Islet precursor cell (in vitro differentiated cells): ENCODE measurements around the gene FOXL1.
"Not testable (repeated sequence)": the region's sequence is repeated elsewhere in the genome, so short reads cannot be mapped to it uniquely, and the experiment has no call there.

Source experiments
- DNase-seq: peaks from one replicate; pipeline ENCODE4 v3.0.0-alpha.2; 2018

Gene FOXL1

DNA sequence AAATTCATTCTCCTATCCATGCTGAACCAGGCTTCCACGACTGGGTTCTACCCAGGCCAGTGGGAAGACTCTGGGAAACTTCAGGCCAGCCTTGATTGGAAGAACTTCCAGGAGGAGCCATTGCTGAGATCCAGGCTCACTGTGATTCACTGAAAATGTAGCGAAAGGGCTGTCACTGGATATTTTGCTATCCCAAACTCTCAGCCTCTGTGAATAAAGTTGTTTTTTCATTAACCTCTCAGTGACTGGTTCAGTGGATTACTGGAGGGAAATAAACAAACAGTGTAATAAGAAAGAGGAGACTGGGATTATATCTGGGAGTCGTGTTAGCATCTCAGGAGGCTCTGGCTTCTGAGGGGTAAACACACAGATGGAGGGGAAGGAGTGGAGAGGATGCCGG lies 3.1 kb downstream of the FOXL1 start:
- no peak for DNase-seq

DNA sequence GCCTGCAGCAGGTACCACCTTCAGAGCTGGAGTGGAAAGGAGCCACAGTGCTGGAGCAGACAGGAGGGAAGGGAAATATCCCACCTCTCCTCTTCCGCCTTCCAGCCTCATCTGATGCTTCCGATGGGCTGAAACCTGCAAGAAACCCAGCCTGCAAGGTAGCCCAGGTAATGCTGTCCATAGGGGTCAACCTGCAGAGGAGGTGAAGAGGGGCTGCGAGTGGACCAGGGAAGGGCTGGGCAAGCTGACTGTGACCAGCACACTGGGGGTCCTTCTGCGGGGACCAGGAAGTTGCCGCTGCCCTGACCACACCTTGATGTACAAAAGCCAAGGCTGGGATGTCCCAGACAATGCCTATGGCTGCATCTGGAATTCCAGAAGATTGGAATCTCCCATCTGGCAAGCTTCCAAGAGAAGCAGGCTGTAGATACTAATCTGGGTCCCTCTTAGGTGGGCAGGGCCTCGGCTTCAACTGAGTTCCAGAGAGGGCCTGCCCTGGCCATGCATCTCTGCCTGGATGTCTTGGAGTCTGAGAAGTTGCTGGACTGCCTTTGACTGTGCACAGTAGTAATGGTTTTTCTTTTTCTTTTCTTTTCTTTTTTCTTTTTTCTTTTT lies 5.8 kb downstream of the FOXL1 start:
- DNase-seq, result no peak

DNA sequence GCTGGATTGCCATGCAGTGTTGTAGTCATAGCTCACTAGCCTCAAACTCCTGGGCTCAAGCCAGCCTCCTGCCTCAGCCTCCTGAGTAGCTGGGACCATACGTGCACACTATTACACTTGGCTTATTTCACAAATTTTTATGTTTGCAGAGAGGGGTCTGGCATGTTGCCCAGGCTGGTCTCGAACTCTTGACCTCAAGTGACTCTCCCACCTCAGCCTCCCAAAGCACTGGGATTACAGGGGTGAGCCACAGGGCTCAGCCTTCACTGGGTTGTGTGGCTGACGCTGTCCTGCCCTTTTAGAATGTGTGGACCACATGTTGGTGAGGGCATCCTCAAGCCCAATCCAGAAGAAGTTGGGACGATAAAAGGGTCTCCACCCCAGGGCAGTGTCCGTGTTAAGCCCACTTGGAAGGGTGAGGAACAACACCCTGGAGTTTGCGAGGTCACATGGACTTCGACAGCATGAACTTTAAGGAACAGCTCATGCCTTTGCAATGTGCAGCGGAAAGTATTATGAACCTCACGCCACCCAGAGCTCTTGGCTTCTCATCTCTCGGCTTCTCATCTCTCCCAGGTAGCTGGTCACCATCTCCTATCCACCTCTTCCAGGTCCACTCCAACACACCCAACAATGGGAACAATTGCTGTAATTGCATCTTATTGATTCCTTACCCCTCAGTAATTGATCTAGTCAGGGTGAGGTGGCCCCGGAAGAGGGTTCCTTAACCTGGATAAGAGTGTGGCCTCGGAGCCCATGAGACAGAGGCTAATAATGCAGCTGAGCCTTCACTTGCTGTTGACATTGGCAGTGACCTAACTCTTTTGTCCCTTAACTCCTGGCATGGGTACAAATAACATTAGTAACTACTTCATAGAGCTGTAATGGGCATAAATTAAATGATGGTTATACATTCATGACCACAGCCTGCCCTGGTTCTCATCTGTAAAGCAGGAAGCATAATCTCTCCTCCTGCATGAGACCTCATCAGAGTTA lies 6.7 kb downstream of the FOXL1 start:
- no peak for DNase-seq

GRCh38 chr16:86585821-86586611 lies 7.7 kb downstream of the FOXL1 start:
- DNase-seq, result no peak

- DNase-seq, result no peak
Measured at GRCh38 chr16:86587487-86587886, 9.1 kb downstream of the FOXL1 start.

DNA sequence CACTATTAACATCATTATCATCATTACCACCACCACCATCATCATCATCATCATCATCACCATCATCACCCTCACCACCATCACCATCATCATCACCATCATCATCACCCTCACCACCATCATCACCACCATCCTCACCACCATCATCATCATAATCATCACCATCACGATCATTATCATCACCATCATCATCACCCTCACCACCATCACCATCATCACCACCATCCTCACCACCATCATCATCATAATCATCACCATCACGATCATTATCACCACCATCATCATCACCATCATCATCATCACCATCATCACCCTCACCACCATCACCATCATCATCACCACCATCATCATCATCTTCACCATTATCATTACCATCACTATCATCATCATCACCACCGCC lies 9.6 kb downstream of the FOXL1 start:
- not testable (repeated sequence) for DNase-seq

DNA sequence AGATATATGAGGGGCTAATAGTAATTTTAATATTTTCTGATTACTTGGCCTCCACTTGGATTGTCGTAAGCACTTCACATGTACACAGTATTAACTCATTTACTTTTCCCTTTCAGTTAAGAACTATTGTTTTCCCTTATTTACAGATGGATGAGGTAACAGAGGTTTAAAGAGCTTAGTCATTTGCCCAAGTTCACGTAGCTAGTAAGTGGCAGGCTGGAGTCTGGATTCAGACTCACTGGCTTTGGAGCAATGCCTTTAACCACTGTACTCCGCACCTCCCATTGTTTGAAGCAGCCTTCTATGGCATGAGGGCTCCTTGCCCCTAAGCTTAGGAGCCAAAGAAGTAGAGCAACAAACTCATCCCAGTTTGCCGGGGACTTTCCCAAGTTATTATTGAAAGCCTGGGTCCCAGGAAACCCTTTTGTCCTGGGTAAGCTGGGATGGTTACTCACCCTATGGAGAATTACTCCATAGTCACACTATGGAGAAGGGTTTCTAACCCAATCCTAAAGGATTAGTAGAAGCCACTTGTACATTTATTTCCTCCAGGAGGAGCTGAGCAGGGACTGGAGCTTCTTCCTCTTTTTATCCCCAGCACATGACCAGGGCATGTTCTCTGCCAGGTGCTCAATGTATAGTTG lies 12.3 kb downstream of the FOXL1 start:
- no peak for DNase-seq

DNA sequence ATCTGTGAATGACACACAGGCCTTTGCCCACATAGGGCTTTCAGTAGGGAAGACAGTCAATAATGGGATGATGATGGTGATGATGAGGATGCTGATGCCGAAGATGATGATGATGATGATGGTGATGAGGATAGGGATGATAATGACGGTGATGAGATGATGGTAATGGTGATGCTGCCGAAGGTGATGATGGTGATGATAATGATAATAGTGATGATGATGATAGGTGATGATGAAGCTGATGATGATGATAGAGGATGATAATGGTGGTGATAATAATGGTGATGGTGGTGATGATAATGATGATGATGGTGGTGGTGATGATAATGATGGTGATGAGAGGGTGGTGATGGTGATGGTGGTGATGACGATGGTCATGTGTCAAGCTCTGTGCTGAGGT lies 12.9 kb downstream of the FOXL1 start:
- no peak for DNase-seq

DNA sequence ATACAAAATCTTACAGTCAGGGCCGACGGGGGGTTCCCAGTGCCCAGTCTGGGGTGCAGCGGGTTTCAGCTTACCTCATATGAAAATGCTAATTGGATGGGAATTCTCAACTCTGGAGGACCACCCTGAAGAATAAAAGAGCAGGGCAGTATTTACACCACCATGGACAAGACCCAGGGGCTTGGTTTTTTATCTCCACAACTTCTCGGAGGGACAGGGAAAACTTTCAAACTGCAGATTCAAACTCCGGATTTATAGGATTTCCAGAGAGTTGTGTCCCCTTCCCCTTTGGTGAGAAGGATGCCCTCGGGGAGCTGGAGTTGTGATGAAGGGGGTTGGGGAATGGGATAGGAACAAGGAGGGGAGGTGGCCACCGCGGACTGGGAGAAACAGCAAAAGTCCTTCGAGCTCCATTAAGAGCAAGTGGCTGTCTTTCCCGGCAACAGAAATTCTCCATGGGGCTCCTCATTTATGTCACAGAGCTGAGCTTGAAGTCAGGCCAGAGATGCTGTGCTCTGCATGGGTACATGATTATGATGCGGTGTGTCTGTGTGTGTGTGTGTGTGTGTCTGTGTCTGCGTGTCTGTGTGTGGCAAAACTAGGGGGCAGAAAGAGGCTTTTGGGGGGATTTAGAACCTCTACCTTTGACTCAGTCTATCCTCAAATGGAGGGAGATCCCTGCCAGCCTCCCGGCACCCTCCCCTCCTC lies 15.7 kb downstream of the FOXL1 start:
- DNase-seq, result no peak

- no peak for DNase-seq
Measured at GRCh38 chr16:86594721-86595120, 16.4 kb downstream of the FOXL1 start.

DNA sequence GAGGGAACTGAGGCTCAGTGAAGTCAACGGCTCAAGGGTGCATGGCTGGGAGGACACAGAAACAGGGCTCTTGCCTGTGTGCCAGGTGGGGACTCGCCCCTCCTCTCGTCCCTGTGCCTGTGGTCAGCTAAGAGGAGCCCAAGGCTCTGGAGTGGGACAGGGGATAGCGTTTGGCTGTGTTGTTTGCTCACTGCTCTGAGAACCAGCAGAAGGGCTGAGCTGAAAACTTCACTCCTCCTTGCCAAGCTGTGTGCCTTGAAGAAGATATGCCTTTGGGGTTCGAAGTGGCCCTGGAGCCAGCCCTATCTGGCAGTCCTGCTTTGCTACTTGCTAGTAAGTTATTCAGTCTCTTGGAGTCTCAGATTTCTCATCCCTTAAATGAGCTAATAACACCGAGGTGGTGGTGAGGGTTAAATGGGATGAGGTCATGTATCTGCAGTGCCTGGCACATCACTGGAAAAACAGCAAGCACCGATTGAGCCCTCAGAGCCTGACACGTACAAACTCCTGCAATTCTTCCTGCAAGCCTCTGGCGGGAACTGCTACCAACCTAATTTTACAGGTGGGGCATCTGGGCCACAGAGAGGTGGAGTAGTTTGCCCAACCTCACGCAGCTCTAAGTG lies 17.7 kb downstream of the FOXL1 start:
- no peak for DNase-seq

GRCh38 chr16:86597126-86597879 lies 19.0 kb downstream of the FOXL1 start:
- no peak for DNase-seq

DNA sequence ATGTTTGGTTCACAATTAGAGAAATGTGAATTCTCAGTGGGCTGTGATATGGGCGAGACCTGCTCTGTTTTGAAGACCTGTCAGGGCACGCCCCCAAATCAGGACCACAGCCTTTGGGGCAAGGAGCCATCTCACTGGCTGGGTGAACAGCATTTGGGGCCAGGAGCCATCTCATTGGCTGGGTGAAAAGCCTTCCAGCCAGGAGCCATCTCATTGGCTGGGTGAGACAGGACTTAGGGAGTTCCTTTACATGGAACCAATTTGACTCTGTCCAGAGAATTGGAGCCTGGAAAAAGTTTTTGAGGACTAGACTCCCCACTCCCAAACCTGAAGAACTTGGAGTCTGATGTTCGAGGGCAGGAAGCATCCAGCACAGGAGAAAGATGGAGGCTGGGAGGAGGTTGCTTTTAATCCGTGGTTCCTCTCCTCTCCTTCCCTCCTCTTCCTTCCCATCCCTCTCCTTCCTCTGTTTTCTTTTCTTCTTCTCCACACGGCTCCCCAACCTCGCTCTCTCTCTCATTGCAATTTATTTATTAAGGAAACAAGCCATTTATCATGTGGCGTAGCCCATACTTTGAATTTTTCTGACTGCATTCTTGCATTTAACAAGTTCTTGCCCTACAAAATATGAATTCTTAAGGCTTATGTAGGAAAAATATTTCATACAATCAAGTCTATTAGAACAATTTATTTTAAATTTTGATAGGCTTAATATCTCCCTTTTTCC lies 19.7 kb downstream of the FOXL1 start:
- DNase-seq, result no peak

DNA sequence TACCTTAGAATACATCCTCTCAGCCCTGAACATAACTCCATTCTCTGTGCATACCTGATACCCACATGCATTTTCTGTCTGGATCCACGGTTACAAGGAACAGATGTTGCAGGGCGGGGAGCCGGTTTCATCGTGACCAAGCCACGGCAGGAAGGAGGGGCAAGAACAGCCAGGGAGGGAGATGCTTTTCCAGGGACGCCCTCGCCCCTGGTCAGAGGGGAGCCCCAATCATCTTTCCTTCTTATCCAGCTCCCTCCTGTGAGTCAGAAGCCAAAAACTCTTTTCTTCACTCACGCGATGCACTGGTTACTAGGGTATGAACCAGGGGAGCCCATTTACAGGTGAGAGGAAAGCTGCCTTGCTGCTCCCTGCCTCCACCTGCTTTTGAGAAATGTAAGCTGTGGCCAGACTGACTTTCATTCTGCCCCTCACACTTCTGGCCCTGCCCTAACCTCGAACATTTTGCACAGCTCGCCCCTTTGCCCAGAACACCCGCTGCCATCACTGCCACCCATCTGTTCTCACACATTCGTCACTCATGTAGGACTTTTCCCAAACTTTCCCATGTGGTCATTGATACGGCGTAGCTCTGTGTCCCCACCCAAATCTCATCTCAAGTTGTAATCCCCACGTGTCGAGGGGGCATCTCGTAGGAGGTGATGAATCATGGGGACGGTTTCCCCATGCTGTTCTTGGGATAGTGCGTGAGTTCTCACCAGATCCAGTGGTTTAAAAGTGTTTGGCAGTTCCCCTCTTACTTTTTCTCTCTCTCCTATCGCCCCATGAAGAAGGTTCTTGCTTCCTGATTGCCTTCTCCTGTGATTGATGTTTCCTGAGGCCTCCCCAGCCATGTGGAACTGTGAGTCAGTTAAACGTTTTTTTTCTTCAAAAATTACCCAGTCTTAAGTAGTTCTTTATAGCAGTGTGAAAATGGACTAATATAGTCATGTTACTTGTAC lies 20.5 kb downstream of the FOXL1 start:
- DNase-seq, result no peak

DNA sequence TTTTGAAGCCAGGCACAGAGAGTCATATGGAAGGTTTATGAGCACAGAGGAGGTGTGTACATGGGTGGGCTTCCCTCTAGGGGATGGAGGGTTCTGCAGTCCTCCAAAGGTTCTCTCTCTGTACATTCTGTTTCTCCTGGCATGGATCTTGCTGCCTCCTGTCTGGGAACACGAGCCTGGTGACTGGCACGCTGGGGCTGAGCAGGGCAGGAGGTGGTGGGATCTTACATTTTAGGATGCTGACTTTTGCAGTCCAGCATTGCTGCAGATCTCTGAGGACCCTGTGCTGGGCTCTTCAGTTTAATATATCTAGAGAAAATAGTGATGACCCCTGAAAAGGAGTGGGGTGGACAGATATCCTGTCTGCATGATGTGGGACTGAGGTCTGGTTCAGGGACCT lies 23.0 kb downstream of the FOXL1 start:
- no peak for DNase-seq

DNA sequence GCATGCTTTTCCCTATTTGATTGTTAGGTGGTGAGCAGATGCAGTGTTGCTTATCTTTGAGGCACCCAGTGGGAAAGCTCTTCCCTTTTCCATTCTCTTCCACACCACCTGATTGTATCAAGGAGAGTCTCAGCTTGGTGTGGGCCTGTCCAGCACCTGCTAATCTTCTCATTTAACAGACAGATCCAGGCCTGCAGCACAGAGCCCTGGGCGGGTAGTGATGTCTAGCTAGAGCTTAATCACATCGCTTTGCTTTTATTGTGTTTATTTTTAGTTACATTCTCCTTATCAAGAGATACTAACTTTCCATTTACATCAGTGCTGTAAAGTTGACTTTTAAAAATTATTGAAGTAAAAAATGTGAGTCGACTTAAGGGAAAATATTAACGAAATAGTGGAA lies 24.2 kb downstream of the FOXL1 start:
- no peak for DNase-seq

GRCh38 chr16:86604436-86605193 lies 26.3 kb downstream of the FOXL1 start:
- DNase-seq, result no peak

DNA sequence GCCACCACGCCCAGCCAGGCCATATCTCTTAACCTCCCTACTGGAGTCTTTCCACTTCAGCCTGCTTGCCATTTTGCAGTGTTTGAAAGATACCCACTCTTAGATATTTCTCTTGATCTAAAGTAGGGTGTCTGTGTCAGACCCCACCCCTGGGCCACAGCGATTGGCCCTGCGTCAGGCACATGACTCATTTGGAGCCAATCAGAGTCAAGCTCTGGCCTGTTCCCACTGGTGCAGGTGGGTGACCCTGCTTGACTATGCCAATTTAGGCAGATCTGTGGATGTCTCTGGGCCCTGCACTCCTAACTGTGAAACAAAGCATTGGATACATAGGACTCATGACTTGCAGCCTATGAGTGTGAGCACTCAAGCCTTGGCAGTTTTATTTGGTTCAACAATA lies 27.6 kb downstream of the FOXL1 start:
- no peak for DNase-seq
